ENCODE results near the gene PLA2G2C. TPM values are rescaled to one million over a fixed set of nuclear protein-coding genes. Genes with fewer than 3 reads are reported as not detected.
A peak's percentile ranks its signal among the peaks of the same experiment; 100 is the strongest.

PLA2G2C gene
- total RNA-seq, 3 donors from 2014 or later (not counting 1 experiment from before 2014, with no cell fraction given) = not detected

DNA sequence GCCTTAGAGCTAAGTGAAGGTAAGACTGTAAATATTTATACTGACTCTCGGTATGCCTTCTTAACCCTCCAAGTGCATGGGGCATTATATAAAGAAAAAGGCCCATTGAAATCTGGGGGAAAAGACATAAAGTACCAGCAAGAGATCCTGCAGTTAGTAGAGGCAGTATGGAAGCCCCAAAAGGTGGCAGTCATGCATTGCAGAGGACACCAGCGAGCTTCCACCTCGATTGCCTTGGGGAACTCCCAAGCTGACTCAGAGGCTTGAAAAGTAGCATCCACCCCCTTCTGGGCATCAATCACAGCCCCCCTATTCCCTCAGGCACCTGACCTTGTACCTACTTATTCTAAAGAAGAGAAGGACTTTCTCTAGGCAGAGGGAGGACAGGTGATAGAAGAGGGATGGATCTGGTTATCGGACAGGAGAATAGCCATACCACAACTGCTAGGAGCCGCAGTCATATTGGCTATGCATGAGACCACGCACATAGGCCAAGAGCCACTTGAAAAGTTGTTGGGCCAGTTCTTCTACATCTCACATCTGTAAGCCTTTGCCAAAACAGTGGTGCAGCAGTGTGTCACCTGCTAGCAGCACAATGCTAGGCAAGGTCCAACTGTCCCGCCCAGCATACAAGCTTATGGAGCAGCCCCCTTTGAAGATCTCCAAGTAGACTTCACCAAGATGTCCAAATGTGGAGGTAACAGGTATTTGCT, 27.8 kb downstream of the PLA2G2C start:
- H3K27me3 ChIP-seq (ENCODE audit: control insufficient read depth, insufficient read depth, low read length) = no peaks in the 10 kb centered on the region
- peaks cover 0 to 13% of the 10 kb centered on the region in 2 donors for H3K9me3 Mint-ChIP-seq
- H3K4me1 Mint-ChIP-seq = peaks cover 7 to 13% of the 10 kb centered on the region in 2 donors
- DNase-seq = peak in 1 of 2 donors; percentile 16
- peaks cover 59% of the 10 kb centered on the region for H3K9me3 ChIP-seq (ENCODE audit: control insufficient read depth, insufficient read depth, low read length)
- peaks cover 12% of the 10 kb centered on the region for H3K4me1 ChIP-seq (ENCODE audit: control insufficient read depth, insufficient read depth, low read length)
- H3K36me3 Mint-ChIP-seq = peaks cover 7% of the 10 kb centered on the region
- intact Hi-C loops (cut with micrococcal nuclease) = no loop called here
- no peak overlapping the region for H3K27ac Mint-ChIP-seq
- no peak overlapping the region for H3K4me3 ChIP-seq (ENCODE audit: low read length)
- no peak overlapping the region for H3K27ac ChIP-seq (ENCODE audit: low read length)
- no peak for TF ChIP-seq CTCF (IDR thresholded peaks at IDR 0.05)
- no peak overlapping the region for H3K4me3 Mint-ChIP-seq
- peaks cover 0 to under 1% of the 10 kb centered on the region in 2 donors for H3K27me3 Mint-ChIP-seq (ENCODE audit: low read depth in 2 of 2)
- no peaks in the 10 kb centered on the region for H3K36me3 ChIP-seq (ENCODE audit: control insufficient read depth, insufficient read depth, low read length)
- WGBS (ENCODE audit: insufficient coverage) = 91% methylated on average over 7 of the region's 7 CpGs
- ATAC-seq = no peak

- intact Hi-C loops (cut with micrococcal nuclease) = no loop called here
- TF ChIP-seq CTCF (IDR thresholded peaks at IDR 0.05) = no peak
- no peaks in the 10 kb centered on the region for H3K27me3 Mint-ChIP-seq (ENCODE audit: low read depth in 2 of 2)
- H3K4me3 ChIP-seq (ENCODE audit: low read length) = no peak overlapping the region
- no peak overlapping the region for H3K4me3 Mint-ChIP-seq
- no peak for ATAC-seq
- H3K9me3 Mint-ChIP-seq = peaks cover 0 to 5% of the 10 kb centered on the region in 2 donors
- no peak for DNase-seq
- peaks cover 29% of the 10 kb centered on the region for H3K4me1 ChIP-seq (ENCODE audit: control insufficient read depth, insufficient read depth, low read length)
- peaks cover 19% of the 10 kb centered on the region for H3K9me3 ChIP-seq (ENCODE audit: control insufficient read depth, insufficient read depth, low read length)
- H3K36me3 Mint-ChIP-seq = no peaks in the 10 kb centered on the region
- peak overlapping the region; percentile 11 for H3K27ac ChIP-seq (ENCODE audit: low read length)
- no peaks in the 10 kb centered on the region for H3K36me3 ChIP-seq (ENCODE audit: control insufficient read depth, insufficient read depth, low read length)
- H3K4me1 Mint-ChIP-seq = peaks cover 7 to 21% of the 10 kb centered on the region in 2 donors
- peak overlapping the region in 1 of 2 donors; percentile 56 for H3K27ac Mint-ChIP-seq
- 89% methylated on average over 18 of the region's 18 CpGs for WGBS (ENCODE audit: insufficient coverage)
- no peaks in the 10 kb centered on the region for H3K27me3 ChIP-seq (ENCODE audit: control insufficient read depth, insufficient read depth, low read length)
These were observed 32.0 kb downstream of the PLA2G2C start for GRCh38 chr1:20154301-20154831.

DNA sequence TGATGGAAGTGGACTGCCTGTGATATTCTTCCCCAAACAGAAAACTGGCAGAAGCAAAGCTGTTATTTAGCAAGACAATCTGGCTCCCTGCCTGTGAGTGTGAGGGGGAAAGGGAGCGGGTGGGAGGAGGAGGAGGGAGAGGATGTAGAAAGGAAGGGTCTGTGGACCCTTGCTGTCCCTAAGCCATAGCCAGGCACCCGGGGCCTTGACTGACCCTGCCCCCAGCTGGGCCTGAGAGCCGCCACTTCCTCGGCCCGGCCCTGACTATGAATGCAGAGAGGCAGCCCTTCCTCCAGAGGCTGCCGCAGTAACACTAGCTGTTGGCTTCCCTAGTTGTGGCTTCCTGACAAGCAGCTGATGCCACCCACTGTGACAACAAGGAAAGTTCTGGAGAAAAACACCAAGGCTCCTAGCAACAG, 33.3 kb downstream of the PLA2G2C start:
- intact Hi-C loops (cut with micrococcal nuclease) = loop anchor here (1.0 kb wide), 2 partner anchors 178 to 235 kb away; no protein-coding TSS in a partner anchor
- H3K27ac Mint-ChIP-seq = no peak overlapping the region

More for the DNA sequence above, 33.3 kb downstream of the PLA2G2C start:
- no peak for TF ChIP-seq CTCF (IDR thresholded peaks at IDR 0.05)
- Mint-ChIP-seq H3K36me3 (no peaks in the 10 kb centered on the region), H3K4me1 (peaks cover 7 to 21% of the 10 kb centered on the region in 2 donors), H3K4me3 (no peak overlapping the region), H3K27me3 (ENCODE audit: low read depth in 2 of 2) (no peaks in the 10 kb centered on the region), H3K9me3 (no peaks in the 10 kb centered on the region)
- no peak for DNase-seq
- H3K27ac ChIP-seq (ENCODE audit: low read length) = no peak overlapping the region
- no peaks in the 10 kb centered on the region for H3K36me3 ChIP-seq (ENCODE audit: control insufficient read depth, insufficient read depth, low read length)
- no peak for ATAC-seq
- H3K4me3 ChIP-seq (ENCODE audit: low read length) = no peak overlapping the region
- H3K9me3 ChIP-seq (ENCODE audit: control insufficient read depth, insufficient read depth, low read length) = peaks cover 6% of the 10 kb centered on the region
- H3K4me1 ChIP-seq (ENCODE audit: control insufficient read depth, insufficient read depth, low read length) = peaks cover 29% of the 10 kb centered on the region
- H3K27me3 ChIP-seq (ENCODE audit: control insufficient read depth, insufficient read depth, low read length) = no peaks in the 10 kb centered on the region
- 63% methylated on average over 6 of the region's 6 CpGs for whole genome bisulfite sequencing (ENCODE audit: insufficient coverage)

Measured in natural killer cell (primary cell).